Epithelial cell of esophagus (primary cell): Measurements from ENCODE around the gene MFN1.

ENCODE experiments used
- DNase-seq: peaks from one replicate; pipeline ENCODE4 v3.0.0; 2010; ENCODE audit warnings: low read depth
- H3K4me3 ChIP-seq: 2 replicates; pipeline ENCODE4 v1.5.1; 2011; ENCODE audit warnings: mild to moderate bottlenecking, low read length, control low read depth
- TF ChIP-seq, protein P1 (sequence below): IDR thresholded peaks from 2 replicates; pipeline ENCODE4 v1.5.1; 2011; ENCODE audit warnings: low read depth, mild to moderate bottlenecking, low read length, control low read depth, inconsistent platforms; ENCODE audit not compliant: insufficient read depth; ENCODE audit errors: missing control alignments

Gene MFN1

DNA sequence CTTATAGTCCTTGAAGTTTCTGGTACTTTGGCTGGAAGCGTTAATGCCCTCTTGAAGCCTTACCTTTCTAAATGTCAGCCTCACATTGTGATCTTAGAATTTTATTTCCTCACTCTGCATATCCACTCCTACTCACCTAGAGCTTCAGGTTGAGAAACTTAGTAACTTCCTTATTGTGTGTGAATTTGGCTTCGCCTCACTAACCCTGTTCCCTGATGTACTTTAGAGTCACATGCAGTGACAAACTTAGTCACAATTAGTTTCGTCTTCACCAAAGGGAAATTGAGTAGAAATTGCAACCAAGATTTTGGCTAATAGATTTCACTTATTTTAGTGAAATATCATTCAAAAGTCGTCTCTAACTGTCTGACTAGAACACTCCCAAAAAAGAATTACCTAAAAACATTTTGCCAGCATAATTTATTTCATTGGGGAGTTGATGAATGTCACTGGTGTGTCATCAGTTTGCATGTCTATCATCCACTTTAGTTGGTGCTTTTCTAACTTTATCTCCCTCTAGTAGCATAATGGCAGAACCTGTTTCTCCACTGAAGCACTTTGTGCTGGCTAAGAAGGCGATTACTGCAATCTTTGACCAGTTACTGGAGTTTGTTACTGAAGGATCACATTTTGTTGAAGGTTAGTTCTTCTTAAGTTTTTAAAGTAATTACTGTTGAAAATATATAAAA, 960 bp downstream of the MFN1 start:
- DNase-seq, result peak; percentile 64
- H3K4me3 ChIP-seq, result peak overlapping the region; percentile 81
- TF ChIP-seq, protein P1, sequence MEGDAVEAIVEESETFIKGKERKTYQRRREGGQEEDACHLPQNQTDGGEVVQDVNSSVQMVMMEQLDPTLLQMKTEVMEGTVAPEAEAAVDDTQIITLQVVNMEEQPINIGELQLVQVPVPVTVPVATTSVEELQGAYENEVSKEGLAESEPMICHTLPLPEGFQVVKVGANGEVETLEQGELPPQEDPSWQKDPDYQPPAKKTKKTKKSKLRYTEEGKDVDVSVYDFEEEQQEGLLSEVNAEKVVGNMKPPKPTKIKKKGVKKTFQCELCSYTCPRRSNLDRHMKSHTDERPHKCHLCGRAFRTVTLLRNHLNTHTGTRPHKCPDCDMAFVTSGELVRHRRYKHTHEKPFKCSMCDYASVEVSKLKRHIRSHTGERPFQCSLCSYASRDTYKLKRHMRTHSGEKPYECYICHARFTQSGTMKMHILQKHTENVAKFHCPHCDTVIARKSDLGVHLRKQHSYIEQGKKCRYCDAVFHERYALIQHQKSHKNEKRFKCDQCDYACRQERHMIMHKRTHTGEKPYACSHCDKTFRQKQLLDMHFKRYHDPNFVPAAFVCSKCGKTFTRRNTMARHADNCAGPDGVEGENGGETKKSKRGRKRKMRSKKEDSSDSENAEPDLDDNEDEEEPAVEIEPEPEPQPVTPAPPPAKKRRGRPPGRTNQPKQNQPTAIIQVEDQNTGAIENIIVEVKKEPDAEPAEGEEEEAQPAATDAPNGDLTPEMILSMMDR, result no peak

DNA sequence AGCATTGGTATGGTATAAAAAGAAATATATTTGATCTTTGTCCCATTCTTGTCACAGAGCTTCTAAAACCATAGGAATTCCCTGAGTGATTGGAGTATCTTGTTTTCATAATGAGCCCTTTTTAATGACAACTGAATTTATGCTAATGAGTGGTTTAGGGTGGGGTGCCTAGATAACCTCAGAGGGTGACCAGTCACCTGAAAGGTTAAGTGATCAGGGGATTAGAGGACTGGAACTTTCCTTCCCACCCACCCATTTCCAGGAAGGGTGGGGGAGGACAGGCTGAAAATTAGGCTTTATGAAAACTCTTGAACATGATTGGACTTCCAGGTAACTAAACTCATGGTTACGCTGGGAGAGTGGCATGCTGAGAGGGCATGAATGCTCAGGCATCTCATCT, 8.5 kb downstream of the MFN1 start:
- TF ChIP-seq, protein P1, result no peak
- no peak for DNase-seq
- no peak overlapping the region for H3K4me3 ChIP-seq

DNA sequence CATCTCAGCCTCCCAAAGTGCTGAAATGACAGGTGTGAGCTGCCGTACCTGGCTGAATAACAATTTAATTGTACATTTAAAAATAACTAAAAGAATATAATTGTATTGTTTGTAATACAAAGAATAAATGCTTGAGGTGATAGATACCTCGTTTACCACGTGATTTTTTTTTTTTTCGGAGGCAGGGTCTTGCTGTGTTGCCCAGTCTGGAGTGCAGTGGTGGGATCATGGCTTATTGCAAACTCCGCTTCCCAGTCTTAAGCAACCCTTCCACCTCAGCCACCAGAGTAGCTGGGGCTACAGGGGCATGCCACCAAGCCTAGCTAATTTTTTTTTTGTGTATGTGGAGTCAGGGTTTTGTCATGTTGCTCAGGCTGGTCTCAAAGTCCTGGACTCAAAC, 15.8 kb downstream of the MFN1 start:
- TF ChIP-seq, protein P1, result no peak
- DNase-seq, result no peak
- no peak overlapping the region for H3K4me3 ChIP-seq

DNA sequence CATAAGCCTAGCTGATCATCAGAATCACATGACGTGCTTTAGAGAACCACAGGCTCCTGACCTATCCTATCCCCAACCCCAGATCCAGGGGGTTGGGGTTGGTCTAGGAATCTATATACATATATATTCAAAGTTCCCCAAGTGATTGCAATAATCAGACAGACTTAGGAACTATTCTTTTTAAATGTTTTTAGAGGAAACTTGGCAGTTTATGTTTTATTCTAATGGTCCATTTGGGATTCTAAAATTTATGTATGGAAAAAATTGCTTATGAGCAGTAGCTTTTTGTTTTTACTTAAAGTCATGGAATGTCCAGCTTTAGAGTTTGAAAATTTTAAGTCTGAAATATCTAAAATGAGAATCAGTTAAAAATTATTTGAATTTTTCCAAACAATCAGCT, 22.1 kb downstream of the MFN1 start:
- TF ChIP-seq, protein P1, result no peak

DNA sequence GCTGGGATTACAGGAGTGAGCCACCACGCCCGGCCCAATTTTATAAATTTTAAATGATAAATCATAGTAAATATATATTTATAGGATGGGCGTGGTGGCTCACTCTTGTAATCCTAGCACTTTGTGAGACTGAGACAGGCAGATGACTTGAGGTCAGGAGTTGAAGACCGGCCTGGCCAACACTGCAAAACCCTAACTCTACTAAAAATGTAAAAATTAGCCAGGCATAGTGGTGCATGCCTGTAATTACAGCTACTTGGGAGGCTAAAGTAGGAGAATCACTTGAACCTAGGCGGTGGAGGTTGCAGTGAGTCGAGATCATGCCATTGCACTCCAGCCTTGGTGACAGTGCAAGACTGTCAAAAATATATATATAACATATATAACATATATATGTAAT, 26.4 kb downstream of the MFN1 start:
- H3K4me3 ChIP-seq, result no peak overlapping the region
- TF ChIP-seq, protein P1, result no peak
- no peak for DNase-seq

More for the DNA sequence above, 22.1 kb downstream of the MFN1 start:
- DNase-seq, result no peak
- H3K4me3 ChIP-seq, result no peak overlapping the region

DNA sequence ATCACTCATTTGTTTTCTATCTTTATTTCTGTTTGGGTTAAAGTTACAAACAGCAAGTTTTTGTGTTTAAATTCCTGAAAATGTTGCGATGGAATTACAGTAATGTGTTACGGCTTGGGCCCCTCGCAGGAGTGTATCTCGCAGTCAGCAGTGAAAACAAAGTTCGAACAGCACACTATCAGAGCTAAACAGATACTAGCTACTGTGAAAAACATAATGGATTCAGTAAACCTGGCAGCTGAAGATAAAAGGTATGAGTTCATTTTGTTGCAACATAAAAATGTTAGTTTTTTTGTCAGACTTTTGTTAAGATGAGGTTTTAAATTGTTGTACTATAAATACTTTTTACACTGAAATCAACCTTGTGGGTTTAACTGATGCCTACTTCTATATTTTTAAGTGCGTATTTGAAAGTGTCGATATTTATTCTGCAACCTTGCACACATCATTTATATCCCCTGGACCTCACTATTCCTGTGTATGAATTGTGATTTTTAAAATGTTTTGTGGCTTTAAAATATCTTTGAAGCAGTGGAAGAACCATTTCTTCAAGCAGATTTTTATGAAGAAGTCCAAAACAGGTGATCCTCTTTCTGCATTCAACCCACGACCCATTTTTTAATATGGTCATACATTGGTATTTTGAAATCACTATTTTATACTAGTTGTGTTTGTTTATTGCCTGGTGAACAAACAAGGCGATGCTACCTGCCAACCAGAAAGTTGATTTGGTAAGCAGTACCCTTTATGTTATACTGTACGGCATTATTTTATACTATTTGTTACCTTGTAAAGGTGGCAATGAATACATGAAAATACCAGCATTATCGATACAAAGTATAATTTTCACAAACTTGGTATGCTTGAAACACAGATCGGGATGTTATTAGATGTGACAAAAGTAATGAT, 27.8 kb downstream of the MFN1 start:
- TF ChIP-seq, protein P1, result no peak

More for the DNA sequence above, 27.8 kb downstream of the MFN1 start:
- no peak overlapping the region for H3K4me3 ChIP-seq
- no peak for DNase-seq
